Lung (tissue), 12 donors: ENCODE data around the gene SEMA4C. TPM values are rescaled to one million over a fixed set of nuclear protein-coding genes. Genes with fewer than 3 reads are reported as not detected.

Experiments used
- ATAC-seq: fragments of 200-7000 bp; cut with Tn5 transposase; one replicate; pipeline ENCODE4 v1.9.1; 2020; ENCODE audit warnings: moderate number of reproducible peaks; ENCODE audit not compliant: insufficient read depth, low FRiP score
- DNase-seq, 3 donors: peaks; one replicate each; pipeline ENCODE4 v3.0.0-alpha.2; 2013 to 2017
- H3K27ac ChIP-seq, 2 donors: one replicate each; pipeline ENCODE4 v1.5.1; 2013; ENCODE audit warnings: mild to moderate bottlenecking in 2 of 2, moderate library complexity in 2 of 2, control low read depth in 1 of 2, inconsistent platforms in 1 of 2, low read depth in 1 of 2, low read length in 1 of 2
- H3K27me3 ChIP-seq, 3 donors: one replicate each; pipeline ENCODE4 v1.5.1; 2013; ENCODE audit warnings: low read length in 2 of 3; ENCODE audit not compliant: control insufficient read depth in 3 of 3, insufficient read depth in 3 of 3
- H3K36me3 ChIP-seq, 4 donors: one replicate each; pipeline ENCODE4 v1.5.1; 2013; ENCODE audit warnings: low read length in 4 of 4, mild to moderate bottlenecking in 1 of 4, moderate library complexity in 1 of 4; ENCODE audit not compliant: control insufficient read depth in 4 of 4, insufficient read depth in 4 of 4
- H3K4me1 ChIP-seq, 5 donors: one replicate each; pipeline ENCODE4 v1.5.1; 2013; ENCODE audit warnings: low read length in 5 of 5, mild to moderate bottlenecking in 2 of 5, moderate library complexity in 1 of 5; ENCODE audit not compliant: control insufficient read depth in 5 of 5, insufficient read depth in 5 of 5
- H3K4me3 ChIP-seq: one replicate; pipeline ENCODE4 v1.5.1; 2013; ENCODE audit warnings: mild to moderate bottlenecking, control low read depth, moderate library complexity
- H3K9ac ChIP-seq, 2 donors: one replicate each; pipeline ENCODE4 v1.5.1; 2013; ENCODE audit warnings: low read length in 2 of 2, control low read depth in 1 of 2; ENCODE audit not compliant: insufficient read depth in 1 of 2
- H3K9me3 ChIP-seq, 4 donors: one replicate each; pipeline ENCODE4 v1.5.1; 2013; ENCODE audit warnings: low read length in 3 of 4, mild to moderate bottlenecking in 1 of 4, moderate library complexity in 1 of 4; ENCODE audit not compliant: control insufficient read depth in 4 of 4, insufficient read depth in 3 of 4
- CTCF ChIP-seq: IDR thresholded peaks from 2 replicates; pipeline ENCODE4 v1.5.1; 2012; ENCODE audit warnings: mild to moderate bottlenecking; ENCODE audit errors: control extremely low read depth, extremely low read depth
- WGBS, 2 donors: extraction: QIAGEN DNeasy Blood & Tissue Kit; methylation state at CpG; one replicate each; pipeline ENCODE4 v1.1.7; 2013; 5-methylcytosine and 5-hydroxymethylcytosine counted together
- polyA plus RNA-seq, 2 donors: library from polyadenylated mRNA; stranded (reverse); fragments of 200-250 nt; gene quantifications; one replicate each; pipeline ENCODE4 v1.2.1, GENCODE V29; 2013
- total RNA-seq, 2 donors: library from RNA; depleted of rRNA in 1 of 2; stranded (reverse); fragments of >200 nt in 1 of 2; gene quantifications; one replicate each; pipeline ENCODE4 v1.2.1, GENCODE V29; 2014 to 2021
- donor health status: control.
- donor health status: control.
- donor health status: Bipolar disorder and iron deficiency.
- donor health status: healthy.
- donor health status: DM: yes; HTN: yes; CAD: no.

Gene SEMA4C
- total and polyA plus RNA-seq, 4 donors, result 18.8 to 42.0 (median 28.8) TPM

- Histone ChIP-seq H3K27me3 (no peaks in the 10 kb centered on the region), H3K27ac (peak overlapping the region in 1 of 2 donors; percentile 37), H3K9ac (no peak overlapping the region), H3K36me3 (peaks cover 0 to 12% (median 9%) of the 10 kb centered on the region in 4 donors), H3K4me1 (peaks cover 3 to 13% (median 7%) of the 10 kb centered on the region in 5 donors), H3K4me3 (no peak overlapping the region), H3K9me3 (no peaks in the 10 kb centered on the region)
- no peak for ATAC-seq
- TF ChIP-seq CTCF, result no peak
- 83 to 96% methylated on average over 5 of the region's 5 CpGs for WGBS, 2 donors
- DNase-seq, result no peak
Observed at GRCh38 chr2:96810783-96811192, 59.1 kb downstream of the SEMA4C start.

GRCh38 chr2:96809951-96810782 lies 59.7 kb downstream of the SEMA4C start:
- no peak overlapping the region for H3K27ac ChIP-seq
- WGBS, 2 donors, result 89 to 93% methylated on average over 12 of the region's 12 CpGs
- H3K4me3 ChIP-seq, result no peak overlapping the region
- no peak overlapping the region for H3K9ac ChIP-seq
- H3K4me1 ChIP-seq, result peaks cover 3 to 13% (median 6%) of the 10 kb centered on the region in 5 donors
- H3K27me3 ChIP-seq, result no peaks in the 10 kb centered on the region
- ATAC-seq, result no peak
- H3K9me3 ChIP-seq, result no peaks in the 10 kb centered on the region
- peaks cover 0 to 12% (median 9%) of the 10 kb centered on the region in 4 donors for H3K36me3 ChIP-seq
- DNase-seq, result no peak
- TF ChIP-seq CTCF, result no peak

Other genes with a start within 250 kb of the SEMA4C start
- 10 to 100 TPM; 49.1 to 91.4 TPM for gene KANSL3, start 231.8 kb downstream of the SEMA4C start, total RNA-seq
- 10 to 100 TPM; 16.7 to 18.2 TPM for gene KANSL3, start 231.8 kb downstream of the SEMA4C start, polyA plus RNA-seq
- gene FER1L5, start 227.3 kb downstream of the SEMA4C start, total RNA-seq, result under 1 TPM; 0.64 to 0.77 TPM
- gene FER1L5, start 227.3 kb downstream of the SEMA4C start, polyA plus RNA-seq, result under 1 TPM; 0.09 to 0.16 TPM
- gene LMAN2L, start 130.0 kb downstream of the SEMA4C start, total RNA-seq, result 10 to 100 TPM; 16.7 to 36.3 TPM
- 10 to 100 TPM in 1 of 2 donors, 1 to 10 TPM in 1; 8.6 to 16.3 TPM for gene LMAN2L, start 130.0 kb downstream of the SEMA4C start, polyA plus RNA-seq
- gene CNNM4, start 109.2 kb downstream of the SEMA4C start, total RNA-seq, result 10 to 100 TPM; 17.3 to 19.8 TPM
- 1 to 10 TPM; 4.0 to 7.3 TPM for gene CNNM4, start 109.2 kb downstream of the SEMA4C start, polyA plus RNA-seq
- 10 to 100 TPM; 21.7 to 31.4 TPM for gene CNNM3, start 53.8 kb downstream of the SEMA4C start, total RNA-seq
- gene CNNM3, start 53.8 kb downstream of the SEMA4C start, polyA plus RNA-seq, result 1 to 10 TPM; 7.2 to 7.6 TPM
- gene ANKRD23, start 26.1 kb downstream of the SEMA4C start, total RNA-seq, result 1 to 10 TPM; 6.4 to 6.9 TPM
- gene ANKRD23, start 26.1 kb downstream of the SEMA4C start, polyA plus RNA-seq, result 1 to 10 TPM; 1.5 to 2.4 TPM
- gene ANKRD39, start 12.1 kb downstream of the SEMA4C start, total RNA-seq, result 10 to 100 TPM in 1 of 2 donors, 1 to 10 TPM in 1; 7.4 to 16.9 TPM
- 10 to 100 TPM; 15.5 to 15.7 TPM for gene ANKRD39, start 12.1 kb downstream of the SEMA4C start, polyA plus RNA-seq
- 1 to 10 TPM; 1.2 to 1.4 TPM for gene FAM178B, start 116.5 kb upstream of the SEMA4C start, total RNA-seq
- gene FAM178B, start 116.5 kb upstream of the SEMA4C start, polyA plus RNA-seq, result under 1 TPM; 0.23 to 0.43 TPM
- gene FAHD2B, start 224.8 kb upstream of the SEMA4C start, total RNA-seq, result 10 to 100 TPM; 12.1 to 14.4 TPM
- 1 to 10 TPM; 6.5 to 8.3 TPM for gene FAHD2B, start 224.8 kb upstream of the SEMA4C start, polyA plus RNA-seq
- 10 to 100 TPM; 23.8 to 96.4 TPM for gene ANKRD36, start 243.1 kb upstream of the SEMA4C start, total RNA-seq
- gene ANKRD36, start 243.1 kb upstream of the SEMA4C start, polyA plus RNA-seq, result 1 to 10 TPM; 1.5 to 8.5 TPM